Bronchial smooth muscle cell (primary cell): Measurements from ENCODE around the gene CCL17. TPM values are rescaled to one million over a fixed set of nuclear protein-coding genes. Genes with fewer than 3 reads are reported as not detected.

ENCODE experiments used
- total RNA-seq: library from RNA; depleted of rRNA; stranded (reverse); fragments of >200 nt; gene quantifications from 2 replicates; pipeline ENCODE4 v1.2.1, GENCODE V29; 2014

The CCL17 gene
- total RNA-seq, result not detected in 2 replicates

DNA sequence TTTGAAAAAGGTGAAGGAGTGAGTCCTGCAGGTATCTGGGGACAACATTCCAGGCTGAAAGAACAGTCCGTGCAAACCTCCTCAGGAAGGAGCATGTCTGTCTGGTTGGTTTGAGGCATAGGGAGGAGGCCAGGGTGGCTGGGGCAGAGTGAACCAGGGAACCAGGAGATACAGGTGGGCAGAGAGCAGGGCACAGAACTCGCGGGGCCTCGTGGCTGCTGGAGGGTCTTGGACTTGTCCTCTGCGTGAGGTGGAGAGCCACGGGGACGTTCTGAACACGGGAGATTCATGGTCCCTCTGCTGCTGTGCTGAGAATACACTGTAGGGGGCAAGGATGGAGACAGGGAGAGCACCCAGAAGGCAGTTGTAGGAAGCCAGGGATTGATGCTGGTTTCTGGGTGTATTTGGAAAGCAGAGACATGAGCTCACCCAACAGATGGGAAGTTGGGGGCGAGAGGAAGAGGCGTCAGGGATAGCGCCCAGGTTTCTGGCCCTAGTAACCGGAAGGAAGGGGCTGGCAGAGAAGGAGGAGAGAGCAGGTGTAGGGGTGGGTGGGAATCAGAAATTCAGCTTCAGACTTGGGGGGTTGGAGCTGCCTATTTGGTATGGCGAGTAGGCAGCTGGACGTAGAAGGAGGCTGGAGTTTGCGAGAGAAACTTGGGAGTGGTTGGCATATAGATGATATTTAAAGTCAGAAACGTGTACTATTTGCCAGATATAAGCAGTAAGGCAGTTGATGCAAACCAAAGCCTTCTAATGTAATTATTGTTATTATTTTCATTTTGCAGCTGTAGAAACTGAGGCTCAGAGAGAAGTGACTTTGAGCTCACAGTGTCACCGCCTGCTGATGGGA is at the start of gene CCL17:
CCL17 (plus strand) TSS at position 803 of the 853 bp plus-strand sequence. CDS start 9,166 bp downstream, outside the sequence.

GRCh38 chr16:57358527-57359095 is 46.0 kb upstream of the CCL17 start, which contains the start of gene CCL22:
TSS of gene CCL22 (plus strand) at chr16:57358783. CDS start at chr16:57358817, 34 bp downstream.

GRCh38 chr16:57372372-57373116 is 32.0 kb upstream of the CCL17 start, which contains the start of gene CX3CL1:
TSS of gene CX3CL1 (plus strand) at chr16:57372490. CDS start at chr16:57372569, 79 bp downstream.

GRCh38 chr16:57447186-57447962 is 42.8 kb downstream of the CCL17 start, which contains the start of the genes CIAPIN1 and COQ9:
TSS of gene CIAPIN1 (minus strand) at chr16:57447385. CDS start at chr16:57440928, 6,457 bp downstream.
TSS of gene COQ9 (plus strand) at chr16:57447479. CDS start at chr16:57447506, 27 bp downstream.

DNA sequence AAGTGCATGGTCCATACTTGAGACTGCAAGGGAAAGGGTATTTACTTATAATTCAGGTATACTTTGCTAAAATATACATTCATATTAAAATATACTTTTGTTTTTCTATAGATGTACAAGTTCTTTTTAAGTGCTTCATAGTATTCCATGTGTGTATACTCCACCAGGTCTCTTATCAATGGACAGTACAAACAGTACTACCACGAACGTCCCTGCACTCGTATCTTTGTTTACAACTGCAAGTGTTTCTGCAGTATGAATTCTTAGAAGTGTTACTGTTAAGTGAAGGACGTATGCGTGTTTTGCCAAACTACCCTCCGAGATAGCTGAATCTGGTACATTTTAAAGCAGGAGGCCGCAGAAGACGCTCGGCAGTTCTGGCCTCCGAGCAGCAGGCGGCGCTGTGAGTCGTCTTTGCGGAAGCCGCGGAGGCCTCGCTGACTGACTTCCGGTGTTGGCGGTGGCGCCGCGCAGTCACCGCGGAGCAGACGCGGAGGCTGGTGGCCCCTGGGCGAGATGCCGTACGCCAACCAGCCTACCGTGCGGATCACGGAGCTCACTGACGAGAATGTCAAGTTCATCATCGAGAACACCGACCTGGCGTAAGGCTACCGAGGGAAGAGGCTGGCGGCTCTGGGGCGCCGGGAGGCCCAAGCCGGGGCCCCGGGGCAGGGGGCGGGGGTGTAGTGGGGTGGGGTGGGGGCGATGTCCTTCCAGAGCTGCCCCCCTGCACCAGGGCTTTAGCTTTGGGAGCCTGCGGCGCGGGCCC is 57.8 kb downstream of the CCL17 start, which contains the start of gene POLR2C:
POLR2C (plus strand) TSS at position 471 of the 769 bp plus-strand sequence; CDS start at position 517, 46 bp downstream.

Other genes with a start within 250 kb of the CCL17 start
- 50.1 TPM in 2 replicates for gene PSME3IP1, start 218.7 kb upstream of the CCL17 start, total RNA-seq
- 31.4 and 39.8 TPM in 2 replicates for gene RSPRY1, start 218.4 kb upstream of the CCL17 start, total RNA-seq
- 40.5 and 41.6 TPM in 2 replicates for gene ARL2BP, start 159.5 kb upstream of the CCL17 start, total RNA-seq
- gene PLLP, start 120.1 kb upstream of the CCL17 start, total RNA-seq, result 0.16 TPM in 1 of 2 replicates, not detected in the other
- gene CCL22, start 46.0 kb upstream of the CCL17 start, total RNA-seq, result not detected in 2 replicates
- under 0.01 TPM in 1 of 2 replicates, not detected in the other for gene CX3CL1, start 32.3 kb upstream of the CCL17 start, total RNA-seq
- gene CIAPIN1, start 42.6 kb downstream of the CCL17 start, total RNA-seq, result 21.0 and 25.8 TPM in 2 replicates
- 37.8 and 53.7 TPM in 2 replicates for gene COQ9, start 42.7 kb downstream of the CCL17 start, total RNA-seq
- gene POLR2C, start 57.9 kb downstream of the CCL17 start, total RNA-seq, result 88.1 and 103 TPM in 2 replicates
- gene DOK4, start 81.7 kb downstream of the CCL17 start, total RNA-seq, result 20.9 and 28.2 TPM in 2 replicates
- gene CCDC102A, start 131.8 kb downstream of the CCL17 start, total RNA-seq, result 22.2 and 24.6 TPM in 2 replicates
- under 0.01 TPM in 1 of 2 replicates, not detected in the other for gene ADGRG5, start 137.9 kb downstream of the CCL17 start, total RNA-seq
- 1.7 TPM in 2 replicates for gene ADGRG1, start 223.9 kb downstream of the CCL17 start, total RNA-seq